ENCODE results near the gene PLCB4.

Gene PLCB4

DNA sequence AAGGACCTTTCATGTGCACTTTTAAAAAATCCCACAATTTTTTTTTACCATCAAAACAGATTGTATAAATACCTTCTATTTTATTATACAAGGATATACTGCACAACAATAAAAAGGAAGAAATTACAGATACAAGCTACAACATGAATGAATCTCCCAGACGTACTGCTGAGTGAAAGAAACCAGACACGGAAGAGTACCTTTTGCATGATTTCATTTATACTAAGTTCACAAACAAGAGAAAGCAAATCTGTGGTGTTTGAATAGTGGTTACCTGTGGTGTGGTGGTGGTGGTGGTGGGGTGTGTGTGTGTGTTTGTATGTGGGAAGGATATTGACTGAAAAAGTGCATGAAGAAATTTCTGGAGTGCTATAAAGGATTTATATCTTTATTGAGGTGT, 6.8 kb upstream of the PLCB4 start:
- DNase-seq, result no peak

DNA sequence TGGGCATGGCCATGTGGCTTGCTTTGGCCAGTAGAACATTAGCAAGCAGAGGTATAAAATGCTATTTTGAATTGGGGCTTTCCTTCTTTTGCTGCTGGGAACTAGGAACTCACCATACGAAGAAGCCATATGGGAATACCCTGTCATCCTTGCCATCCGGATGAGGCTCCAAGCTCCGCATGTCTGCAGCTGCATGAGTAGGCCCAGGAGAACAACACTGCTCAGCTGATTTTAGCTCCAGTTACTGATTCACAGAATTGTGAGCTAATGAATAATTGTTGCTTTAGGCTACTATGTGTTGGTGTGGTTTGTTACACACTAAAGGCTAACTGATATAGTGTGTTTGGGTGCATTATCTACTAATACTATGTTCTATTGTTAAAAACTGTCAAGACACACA, 2.7 kb upstream of the PLCB4 start:
- DNase-seq, result no peak

DNA sequence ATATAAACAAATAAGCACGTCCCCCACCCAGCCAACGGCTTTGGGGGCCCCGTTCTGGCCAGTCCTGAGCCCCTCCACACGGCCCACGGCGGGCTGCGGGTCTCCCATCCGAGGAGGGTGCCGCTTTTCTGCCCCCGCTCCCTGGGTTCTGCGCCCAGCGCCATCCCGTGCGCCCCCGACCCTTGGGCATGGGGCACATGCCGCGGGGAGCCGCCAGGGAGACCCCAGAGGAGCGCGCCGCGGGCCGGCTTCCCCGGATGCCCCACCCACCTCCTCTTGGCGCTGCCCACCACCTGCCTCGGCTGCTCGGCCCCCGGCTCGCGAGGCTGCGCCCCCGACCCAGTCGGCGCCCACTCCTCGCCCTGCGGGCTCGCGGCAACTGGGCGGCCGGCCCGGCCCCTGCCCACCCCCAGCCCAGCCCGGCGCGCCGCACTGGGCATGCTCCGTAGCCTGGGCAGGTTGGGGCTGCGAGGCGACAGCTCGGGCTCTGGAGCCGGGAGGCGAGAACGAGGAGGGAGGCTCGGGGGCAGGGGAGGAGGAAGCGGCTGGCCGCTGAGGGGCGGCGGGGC, 570 bp upstream of the PLCB4 start:
- no peak for DNase-seq

DNA sequence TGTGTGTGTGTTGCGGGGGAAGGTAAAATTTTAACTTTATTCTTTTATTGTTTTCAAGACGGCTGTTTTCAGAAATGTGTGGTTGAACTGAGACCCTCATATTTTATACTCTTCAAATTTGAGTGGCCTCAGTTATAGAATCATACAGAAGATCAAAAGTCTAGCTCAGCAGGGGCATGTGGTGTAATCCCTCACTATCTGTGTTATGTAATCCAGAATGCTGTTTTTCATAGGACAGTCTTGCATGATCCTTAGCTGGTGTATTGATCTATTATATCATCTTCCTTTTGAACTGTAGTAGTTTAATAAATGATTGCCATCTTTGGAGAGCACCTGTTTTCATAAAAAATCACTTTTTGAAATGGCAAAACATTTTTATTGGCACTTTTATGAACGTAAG, 1.4 kb downstream of the PLCB4 start:
- no peak for DNase-seq

DNA sequence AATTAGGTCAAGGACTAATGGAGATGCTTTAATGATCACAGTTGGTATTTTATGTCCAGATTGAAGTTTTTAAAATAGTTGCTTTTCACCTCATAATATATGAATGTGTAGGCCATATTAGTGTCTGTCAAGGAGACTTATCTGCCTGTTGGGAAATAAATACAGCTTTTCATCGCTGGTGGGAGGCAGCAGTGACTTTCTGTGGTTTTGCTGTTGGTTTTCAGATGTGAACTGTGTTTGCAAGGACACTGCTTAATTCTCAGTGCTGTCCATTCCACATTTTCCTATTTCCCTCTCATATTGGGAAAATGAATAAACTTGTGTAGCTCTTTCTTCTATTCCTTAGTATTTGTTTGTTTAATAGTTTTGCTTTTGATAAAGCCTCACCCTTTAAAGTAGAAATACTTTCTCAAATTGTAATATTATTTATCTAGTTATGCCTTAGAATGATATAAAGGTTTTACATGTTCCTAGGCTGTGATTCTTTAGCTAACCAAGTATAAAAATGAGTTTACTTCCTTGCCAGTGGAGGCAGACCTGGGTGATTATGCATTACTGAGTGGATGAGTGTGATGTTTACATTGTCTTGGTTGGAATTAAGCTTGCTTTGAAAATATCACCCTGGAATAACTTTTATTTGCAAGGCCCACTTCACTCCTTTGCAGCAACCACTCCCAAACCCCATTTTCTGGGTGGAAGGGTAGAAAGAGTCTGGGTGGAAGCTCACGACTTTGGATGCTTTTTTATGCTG, 3.3 kb downstream of the PLCB4 start:
- DNase-seq, result no peak

DNA sequence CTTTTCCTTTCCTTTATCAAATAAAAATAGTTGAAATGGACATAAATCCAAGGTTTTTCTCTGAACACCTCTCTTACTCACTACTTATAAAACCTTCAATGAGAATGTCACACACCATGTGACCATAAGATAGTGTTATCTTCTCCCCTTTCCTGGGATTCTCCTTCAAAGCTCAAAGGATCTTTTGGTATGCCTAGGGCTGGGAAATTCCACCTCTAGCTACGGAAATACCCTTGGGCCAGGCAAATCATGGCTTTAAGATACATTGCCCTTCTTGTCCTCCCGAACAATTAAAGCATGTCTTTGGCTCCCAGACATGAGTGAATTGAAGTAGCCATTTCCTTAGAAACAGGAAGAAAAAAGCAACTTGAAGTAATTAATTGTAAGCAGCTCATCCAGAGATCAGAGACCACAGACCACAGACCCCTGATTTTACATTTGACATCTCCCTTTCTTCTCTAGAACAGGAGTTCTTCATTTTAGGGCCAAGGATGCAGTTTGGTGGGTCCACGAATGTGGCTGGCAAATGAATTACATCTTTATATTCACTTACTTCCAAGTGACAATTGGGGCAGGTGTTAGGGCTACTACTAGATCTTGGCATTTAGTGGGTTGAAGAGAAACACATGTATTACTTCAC, 4.1 kb downstream of the PLCB4 start:
- no peak for DNase-seq

DNA sequence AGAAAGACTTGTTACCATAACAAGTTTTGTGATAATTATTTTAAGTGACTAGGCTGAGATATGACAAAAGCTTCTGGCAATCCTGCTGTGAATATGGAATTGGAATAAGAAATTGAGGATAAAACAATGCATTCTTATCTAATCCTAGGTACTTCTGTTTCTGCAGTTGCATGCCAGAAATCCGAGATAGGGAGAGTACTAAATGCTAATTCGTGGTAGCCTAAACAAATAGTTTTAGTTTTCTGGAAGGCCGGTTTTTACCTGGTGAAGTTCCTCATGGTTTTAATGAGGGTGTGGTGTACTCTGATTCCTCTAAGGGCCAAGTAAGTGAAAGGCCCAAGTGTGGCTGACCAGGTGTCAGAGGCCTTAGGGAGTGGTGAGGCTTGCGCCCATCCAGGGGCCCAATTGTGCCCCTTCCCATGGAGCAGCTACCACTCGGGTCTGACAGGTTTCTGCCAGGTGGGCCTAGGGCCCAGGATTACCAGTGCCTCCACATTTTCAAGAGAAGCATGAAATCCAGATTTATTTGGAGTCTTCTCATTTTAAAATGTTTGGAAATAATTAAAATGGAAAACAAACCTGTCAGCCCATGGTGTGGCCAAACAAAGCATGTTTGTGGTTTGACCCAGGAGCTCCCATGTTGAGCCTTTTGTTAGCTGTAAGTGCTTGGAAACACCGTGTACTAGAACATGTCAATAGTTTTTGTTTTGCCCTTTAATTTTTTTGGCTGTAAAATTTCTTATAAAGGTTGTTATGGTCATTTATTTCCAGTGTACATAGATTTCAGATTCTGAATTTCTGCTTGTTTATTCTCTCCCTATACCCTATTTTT, 6.6 kb downstream of the PLCB4 start:
- no peak for DNase-seq

DNA sequence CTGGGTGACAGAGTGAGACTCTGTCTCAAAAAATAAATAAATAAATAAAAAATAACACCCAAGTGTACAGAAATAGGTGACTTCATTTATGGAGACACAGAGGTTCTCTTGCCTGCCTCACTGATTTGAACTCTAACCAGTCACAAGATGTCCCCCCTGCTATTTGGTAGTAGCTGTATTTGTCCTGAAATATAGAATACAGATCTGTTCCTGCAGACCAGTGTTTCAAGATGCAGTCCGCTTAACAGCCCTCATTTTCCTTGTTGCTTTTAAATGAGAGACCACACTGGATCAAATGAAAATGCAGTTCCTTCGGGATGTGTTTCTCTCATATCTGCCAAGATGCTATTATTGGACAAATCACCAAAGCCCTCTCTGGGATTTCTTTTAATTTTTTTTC, 7.6 kb downstream of the PLCB4 start:
- DNase-seq, result no peak

DNA sequence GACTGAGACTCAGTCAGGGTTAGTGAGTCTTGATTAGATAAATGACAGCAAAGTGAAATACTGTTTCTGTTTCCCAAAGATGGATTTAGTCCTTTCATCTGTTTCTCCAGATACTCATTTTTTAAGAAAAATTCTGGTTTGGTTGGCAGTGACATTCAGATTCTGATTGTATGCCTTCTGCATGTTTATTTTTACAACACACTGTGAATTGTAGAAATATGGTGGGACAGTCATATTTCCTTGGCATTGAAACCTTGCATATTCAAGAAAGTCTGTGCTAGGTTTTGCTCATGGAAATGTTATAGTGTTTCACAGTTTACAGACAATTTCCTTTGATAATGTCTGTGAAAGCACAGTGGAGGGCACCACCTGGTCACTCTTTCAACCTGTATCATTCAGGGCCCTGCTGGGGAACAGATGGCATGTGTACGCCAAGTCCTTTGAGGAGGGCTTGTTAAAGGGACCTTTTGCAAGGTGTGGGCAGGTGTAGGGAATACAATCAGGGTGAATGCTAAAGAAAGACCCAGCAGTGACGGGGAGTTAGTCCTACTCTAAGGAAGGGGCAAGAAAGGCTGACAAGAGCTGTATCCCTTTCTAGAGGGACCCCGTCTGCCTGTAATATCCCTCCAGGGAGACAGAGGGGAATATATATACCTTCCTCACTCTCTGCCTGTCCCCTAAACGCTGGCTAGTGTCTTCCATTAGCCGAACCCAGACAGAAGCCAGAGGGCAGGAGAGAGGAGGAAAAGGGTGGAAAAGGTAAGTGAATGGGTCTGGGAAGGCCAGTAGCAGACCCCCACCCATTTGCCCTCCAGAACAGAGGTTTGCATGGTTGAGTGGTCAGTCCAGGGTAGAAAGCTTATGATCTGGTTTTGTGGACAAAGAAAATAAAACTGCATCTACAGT, 10.2 kb downstream of the PLCB4 start:
- no peak for DNase-seq

DNA sequence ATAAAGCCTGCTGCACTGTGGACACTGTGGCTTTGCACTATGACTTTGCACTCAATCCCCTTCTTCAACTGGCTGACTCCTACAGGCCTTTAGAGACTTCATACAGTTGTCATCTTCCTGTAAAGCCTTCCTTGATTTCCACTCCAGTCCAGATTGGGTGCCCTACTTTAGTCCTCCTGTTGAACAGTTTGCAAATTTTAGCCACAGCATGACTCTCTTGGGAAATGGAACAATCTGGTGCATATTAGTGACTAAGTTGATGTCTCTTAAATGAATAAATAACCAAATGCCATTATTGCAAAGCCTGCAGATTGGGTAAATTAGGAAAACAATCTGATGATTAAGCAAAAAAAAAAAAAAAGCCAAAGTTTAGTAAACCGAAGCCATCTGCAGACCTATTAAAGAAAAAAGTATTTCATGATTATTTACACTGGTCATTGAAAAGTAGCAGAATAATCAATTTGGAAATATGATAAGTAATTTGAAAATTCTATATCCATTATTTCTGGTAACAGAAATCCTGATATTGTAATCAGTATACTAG, 12.6 kb downstream of the PLCB4 start:
- DNase-seq, result no peak

DNA sequence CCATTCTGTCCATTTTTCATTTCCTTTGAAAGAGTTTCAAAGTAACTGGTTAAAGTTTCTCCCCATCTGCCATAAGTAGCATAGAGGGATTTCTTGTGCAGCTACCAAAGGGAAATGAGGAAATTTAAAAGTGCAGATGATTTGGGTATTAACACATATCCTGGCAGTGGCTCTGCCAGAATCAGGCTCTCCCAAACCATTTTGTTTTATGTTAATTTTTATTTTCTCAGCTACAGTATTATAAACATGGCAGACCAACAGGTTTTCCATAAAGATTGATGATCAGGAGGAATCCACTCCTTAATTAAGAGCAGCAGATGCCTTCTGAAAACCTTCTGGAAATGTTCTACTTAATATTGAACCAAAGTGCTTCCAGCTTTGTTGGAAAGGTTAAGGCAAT, 13.9 kb downstream of the PLCB4 start:
- no peak for DNase-seq

DNA sequence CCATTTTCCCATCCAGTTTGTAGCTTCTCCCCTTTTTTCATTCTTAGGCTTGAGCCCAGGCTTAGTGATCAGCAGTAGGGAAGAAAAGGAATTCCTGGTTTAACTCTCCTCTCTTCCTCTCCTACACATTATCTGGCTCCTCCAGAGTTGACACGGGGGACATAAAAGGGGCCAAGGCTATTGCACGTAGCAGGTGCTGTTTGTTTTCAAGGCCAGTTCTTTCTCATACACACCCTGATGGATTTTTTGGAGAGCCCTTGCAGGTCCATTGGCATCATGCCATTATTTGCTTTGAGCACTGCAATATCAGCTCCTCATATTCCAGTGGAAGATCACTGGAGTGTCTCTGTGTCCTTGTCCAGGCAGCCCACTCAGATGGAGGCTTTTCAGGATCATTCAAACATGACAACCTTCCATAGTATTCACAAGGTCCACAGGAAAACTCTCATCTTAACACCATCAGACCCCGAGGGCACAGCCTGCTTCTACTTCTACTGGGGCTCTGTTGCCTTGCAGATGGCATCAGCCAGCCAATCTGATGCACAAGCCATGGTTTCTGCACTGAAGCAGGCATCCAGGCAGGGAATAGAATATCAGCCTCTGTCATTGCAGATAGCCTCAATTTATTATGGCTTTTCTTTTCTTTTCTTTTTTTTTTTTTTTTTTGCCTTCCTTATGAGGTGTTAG, 18.8 kb downstream of the PLCB4 start:
- no peak for DNase-seq

DNA sequence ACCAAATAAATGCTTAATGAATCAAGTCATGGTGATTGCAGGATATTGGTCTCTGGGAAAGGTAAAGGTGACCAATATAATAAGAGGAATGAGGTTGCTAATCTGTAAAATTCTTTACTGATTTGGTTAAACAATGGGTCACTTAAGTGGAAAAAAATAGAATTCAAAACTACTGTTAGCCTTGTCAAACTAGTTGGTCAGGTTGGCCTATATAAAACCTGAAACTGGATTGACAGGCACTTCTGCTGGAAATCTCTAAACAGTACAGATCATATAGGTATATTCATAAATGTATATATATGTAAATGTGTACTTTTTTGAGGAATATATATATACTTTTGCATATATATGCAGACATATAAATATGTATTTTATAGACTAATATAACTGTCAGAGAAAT, 19.7 kb downstream of the PLCB4 start:
- no peak for DNase-seq

DNA sequence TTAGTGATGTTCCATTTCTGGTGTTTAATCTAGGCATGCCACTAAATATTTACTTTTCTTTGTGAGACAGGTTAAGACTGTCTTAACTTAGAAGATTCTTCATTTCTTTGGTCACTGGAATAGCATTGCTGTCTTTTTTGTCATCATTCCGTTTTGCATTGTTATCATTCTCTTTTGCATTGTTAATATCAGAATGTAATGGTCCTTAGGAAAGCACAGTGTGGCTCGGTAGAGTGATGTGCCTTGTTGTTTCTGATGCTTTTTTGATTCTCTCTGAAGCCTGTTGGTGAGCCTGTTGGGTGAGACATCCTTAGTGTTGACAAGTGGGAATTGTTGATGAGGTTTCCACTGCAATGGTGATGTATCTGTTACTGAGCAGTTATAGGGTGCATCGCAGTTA, 23.2 kb downstream of the PLCB4 start:
- no peak for DNase-seq

DNA sequence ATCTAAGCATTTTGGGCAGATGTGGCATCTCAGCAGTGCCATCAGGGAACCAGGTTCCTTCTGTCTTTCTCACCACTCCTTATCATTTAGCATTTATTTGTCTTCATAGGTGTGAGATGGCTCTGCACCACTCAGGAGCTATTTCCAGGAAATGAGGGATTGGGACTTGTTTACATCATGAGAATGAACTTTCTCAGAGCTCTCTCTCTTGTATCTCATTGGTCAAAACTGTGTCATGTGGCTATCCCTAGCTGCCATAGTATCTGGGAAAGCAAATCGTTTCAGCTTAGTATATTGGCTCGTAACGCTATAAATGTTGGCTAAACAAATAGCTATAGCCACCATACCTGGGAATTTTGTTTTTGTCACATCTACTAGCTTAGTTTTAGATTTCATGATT, 23.8 kb downstream of the PLCB4 start:
- DNase-seq, result no peak

DNA sequence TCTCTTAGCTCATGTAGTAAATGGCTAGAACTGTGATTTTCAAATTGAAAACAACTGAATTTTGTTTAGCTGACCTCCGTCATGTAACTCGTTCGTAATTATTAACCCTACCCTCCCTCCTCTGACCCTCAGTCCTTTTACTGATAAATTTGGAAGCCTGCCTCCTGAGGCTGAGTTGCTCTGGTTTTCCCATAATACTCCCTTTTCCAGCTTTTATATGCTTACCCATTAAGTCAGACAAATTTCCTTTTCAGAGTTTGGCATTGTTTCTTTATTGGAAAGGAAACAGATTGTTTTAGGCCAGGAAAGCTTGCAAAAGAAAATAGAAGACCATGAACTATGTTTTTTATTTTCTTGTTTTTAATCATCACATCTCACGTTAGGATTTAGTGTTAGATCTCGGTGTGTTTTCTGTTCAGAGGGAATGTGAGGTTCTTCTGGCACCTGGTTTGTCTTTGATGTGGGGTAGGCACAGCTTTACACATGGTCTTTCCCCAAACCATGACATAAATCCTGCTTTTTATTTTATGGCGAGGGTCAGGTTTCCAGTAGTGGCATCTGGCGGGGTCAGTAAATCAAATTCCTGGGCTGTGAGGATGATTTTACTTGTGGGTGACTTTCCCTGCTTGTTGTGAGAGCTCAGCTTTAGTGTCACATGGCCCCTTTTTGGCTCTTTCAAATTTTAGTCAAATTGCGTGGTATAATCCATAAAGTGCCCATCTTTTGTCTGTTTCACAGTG, 24.5 kb downstream of the PLCB4 start:
- DNase-seq, result no peak

DNA sequence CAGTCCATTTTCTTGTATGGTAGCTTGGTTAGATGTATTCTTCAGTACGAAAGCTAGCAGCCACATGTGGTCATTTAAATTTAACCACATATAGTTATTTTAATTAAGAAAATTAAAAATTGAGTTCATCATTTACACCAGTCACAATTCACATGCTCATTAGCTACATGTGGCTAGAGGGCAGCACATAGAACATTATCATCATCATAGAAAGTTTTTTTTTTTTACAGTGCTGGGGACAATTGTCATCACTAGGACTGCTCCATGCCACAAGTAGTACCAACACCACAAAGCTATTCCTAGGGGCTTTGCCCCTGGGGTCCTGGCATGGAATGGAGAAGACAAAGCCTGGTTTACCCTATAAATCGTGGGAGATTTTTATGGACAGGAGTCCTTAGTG, 30.5 kb downstream of the PLCB4 start:
- no peak for DNase-seq

DNA sequence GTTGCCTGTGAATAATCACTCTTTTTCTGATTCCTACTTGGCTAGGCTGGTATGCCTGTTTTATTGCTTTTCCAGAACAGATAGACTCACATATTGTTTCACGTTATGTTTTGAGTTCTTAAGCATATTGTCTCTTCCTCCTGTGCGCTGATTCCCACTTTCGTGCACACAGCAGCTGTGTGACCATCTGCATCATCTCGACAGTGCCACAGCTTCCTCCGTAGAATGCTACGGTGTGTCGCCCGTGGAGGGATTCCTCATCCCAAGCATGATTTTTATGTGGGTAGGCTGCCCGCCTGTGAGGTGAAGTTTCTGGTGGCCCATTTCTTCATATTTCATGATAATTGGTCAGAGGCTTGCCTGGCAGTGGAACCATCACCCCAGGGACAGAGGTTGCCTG, 31.8 kb downstream of the PLCB4 start:
- DNase-seq, result no peak

DNA sequence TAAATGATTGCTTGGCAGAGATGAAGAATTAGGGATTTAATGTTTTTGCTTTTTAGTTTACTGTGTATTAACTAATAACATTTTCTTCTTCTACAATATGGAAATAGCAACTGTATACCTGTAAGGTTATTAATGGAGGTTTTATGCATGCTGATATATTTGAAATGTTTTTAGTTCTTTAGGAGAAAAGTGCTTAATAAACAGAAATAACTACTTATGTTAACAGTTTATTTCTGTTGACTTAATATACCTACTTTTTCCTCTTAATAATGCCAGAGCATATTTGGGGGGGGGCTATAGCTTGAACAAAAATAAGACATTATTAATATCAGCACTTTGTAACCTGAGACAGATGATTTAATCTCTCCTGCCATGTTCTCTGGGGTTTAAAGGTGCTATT, 33.6 kb downstream of the PLCB4 start:
- DNase-seq, result no peak

DNA sequence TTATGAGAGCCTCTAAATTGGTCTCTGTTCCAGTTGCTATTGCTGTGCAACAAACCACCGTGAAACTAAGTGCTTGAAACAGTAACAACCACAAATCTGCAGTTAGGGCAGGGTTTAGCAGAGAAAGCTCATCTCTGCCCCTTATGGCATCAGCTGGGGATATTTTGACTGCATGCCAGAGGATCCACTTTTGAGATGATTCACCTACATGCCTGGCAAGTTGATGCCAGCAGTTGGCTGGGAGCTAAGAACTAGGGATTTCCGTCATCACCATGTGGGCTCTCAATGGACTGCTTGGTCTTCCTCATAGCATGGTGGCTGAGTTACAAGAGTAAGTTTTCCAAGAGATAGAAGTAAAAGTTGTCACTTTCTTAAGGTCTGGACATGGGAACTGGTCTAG, 35.1 kb downstream of the PLCB4 start:
- no peak for DNase-seq

DNA sequence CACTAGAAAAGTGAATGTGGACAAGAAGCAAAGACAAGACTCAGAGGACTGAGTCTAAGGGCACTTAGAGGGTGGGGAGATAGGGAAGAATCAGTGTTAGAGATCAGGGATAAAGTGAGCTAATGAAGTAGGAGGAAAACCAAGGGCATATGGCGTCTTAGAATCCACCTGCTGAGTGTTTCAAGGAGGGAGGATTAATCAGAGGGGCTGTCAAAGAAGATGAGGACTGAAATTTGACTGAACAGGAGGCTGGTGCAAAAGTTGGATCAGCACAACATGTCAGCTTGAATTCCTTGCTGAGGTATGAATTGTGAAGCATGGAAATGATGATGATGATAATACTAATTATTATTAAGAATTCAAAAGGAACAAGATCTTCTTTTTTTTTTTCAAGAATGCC, 39.4 kb downstream of the PLCB4 start:
- no peak for DNase-seq

Measured in bone marrow (tissue), 2 donors.